HUES48 (cell line): Measurements from ENCODE around the gene PHRF1.
A peak's percentile ranks its signal among the peaks of the same experiment; 100 is the strongest.

ENCODE experiments used
- H3K27ac ChIP-seq: one replicate; pipeline ENCODE4 v1.7.0; 2013; ENCODE audit warnings: low read depth, low read length, inconsistent platforms
- H3K27me3 ChIP-seq: 2 replicates; pipeline ENCODE4 v1.6.1; 2013; ENCODE audit warnings: mild to moderate bottlenecking, low read length; ENCODE audit not compliant: control insufficient read depth, insufficient read depth
- H3K36me3 ChIP-seq: 2 replicates; pipeline ENCODE4 v1.6.1; 2013; ENCODE audit warnings: low read length; ENCODE audit not compliant: control insufficient read depth, insufficient read depth
- H3K4me1 ChIP-seq: 2 replicates; pipeline ENCODE4 v1.6.1; 2013; ENCODE audit warnings: mild to moderate bottlenecking, low read length; ENCODE audit not compliant: control insufficient read depth, insufficient read depth
- H3K4me3 ChIP-seq: 2 replicates; pipeline ENCODE4 v1.5.1; 2013; ENCODE audit warnings: mild to moderate bottlenecking, low read depth, low read length
- H3K9ac ChIP-seq: 2 replicates; pipeline ENCODE4 v1.6.1; 2013; ENCODE audit warnings: mild to moderate bottlenecking, low read depth, low read length, moderate library complexity
- H3K9me3 ChIP-seq: 2 replicates; pipeline ENCODE4 v1.6.1; 2013; ENCODE audit warnings: low read length; ENCODE audit not compliant: control insufficient read depth, insufficient read depth

PHRF1 gene

DNA sequence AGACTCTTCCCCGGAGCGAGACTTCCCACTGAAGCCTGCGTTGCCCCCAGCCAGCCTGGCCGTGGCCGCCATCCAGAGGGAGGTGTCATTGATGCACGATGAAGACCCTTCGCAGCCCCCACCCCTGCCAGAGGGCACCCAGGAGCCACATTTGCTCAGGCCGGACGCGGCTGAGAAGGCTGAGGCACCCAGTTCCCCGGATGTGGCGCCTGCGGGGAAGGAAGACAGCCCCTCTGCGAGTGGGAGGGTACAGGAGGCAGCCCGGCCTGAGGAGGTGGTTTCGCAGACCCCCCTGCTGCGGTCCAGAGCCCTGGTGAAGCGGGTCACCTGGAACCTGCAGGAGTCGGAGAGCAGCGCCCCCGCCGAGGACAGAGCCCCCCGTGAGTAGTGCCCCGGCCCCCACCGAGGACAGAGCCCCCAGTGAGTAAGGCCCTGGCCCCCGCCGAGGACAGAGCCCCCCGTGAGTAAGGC, 33.1 kb downstream of the PHRF1 start:
- H3K27me3 ChIP-seq, result no peaks in the 10 kb centered on the region
- no peaks in the 10 kb centered on the region for H3K4me1 ChIP-seq
- H3K27ac ChIP-seq, result no peak overlapping the region
- no peaks in the 10 kb centered on the region for H3K9me3 ChIP-seq
- no peak overlapping the region for H3K4me3 ChIP-seq
- H3K9ac ChIP-seq, result no peak overlapping the region
- peaks cover 91% of the 10 kb centered on the region for H3K36me3 ChIP-seq

DNA sequence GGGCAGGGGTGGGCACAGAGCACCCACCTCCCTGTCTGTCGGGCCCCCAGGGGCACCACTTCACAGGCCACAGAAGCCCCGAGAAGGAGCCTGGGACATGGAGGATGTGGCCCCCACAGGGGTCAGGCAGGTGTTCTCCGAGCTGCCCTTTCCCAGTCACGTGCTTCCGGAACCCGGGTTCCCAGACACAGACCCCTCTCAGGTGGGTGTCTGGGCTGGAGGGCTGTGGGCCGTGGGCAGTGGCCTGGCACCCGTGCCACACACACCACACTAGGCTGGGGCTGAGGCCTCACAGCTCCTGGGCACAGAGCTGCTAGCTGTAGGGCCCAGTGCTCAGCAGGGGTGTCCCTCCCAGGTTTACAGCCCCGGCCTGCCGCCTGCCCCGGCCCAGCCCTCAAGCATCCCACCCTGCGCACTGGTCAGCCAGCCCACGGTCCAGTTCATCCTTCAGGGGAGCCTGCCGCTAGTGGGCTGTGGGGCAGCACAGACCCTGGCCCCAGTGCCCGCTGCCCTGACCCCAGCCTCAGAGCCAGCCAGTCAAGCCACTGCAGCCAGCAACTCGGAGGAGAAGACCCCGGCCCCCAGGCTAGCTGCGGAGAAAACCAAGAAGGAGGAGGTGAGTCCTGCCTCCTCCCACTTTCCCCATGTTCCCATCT, 34.0 kb downstream of the PHRF1 start:
- Histone ChIP-seq H3K36me3 (peaks cover 85% of the 10 kb centered on the region), H3K9me3 (no peaks in the 10 kb centered on the region), H3K27ac (no peak overlapping the region), H3K4me1 (no peaks in the 10 kb centered on the region), H3K27me3 (no peaks in the 10 kb centered on the region), H3K9ac (no peak overlapping the region), H3K4me3 (no peak overlapping the region)

DNA sequence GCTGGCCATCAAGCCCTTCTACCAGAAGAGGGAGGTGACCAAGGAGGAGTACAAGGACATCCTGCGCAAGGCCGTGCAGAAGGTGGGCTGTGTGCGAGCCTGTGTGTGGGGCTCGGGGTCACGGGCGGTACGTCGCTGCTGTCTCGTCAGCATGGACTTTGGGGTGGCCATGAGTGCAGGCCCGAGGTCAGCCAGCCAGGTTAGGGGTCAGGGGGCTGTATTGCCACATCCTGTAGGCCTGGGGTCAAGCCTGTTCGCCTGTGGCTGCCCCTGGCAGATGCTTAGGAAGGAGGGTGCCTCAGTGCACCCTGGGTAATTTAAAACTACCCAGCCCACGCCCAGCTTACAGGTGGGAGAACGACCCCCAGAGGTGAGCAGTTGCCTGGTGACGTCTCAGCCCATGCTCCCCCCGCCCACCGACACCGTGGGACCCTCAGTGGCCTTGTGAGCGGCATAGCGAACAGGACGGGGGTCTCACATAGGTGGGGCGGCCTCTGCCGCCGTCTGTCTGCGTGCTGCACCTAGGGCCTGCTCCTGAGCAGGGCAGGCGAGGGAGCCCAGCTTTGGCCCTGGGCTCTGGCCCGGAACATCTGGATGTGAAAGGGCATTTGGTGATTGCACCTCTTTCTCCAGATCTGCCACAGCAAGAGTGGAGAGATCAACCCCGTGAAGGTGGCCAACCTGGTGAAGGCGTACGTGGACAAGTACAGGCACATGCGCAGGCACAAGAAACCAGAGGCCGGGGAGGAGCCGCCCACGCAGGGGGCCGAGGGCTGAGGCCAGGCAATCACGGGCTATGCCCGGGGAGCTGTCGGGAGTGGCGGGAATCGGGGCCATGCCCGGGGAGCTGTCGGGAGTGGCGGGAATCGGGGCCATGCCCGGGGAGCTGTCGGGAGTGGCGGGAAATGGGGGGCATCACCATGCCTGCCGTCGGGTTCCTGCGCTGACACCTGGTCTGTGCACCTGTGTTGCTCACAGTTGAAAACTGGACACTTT, 35.0 kb downstream of the PHRF1 start:
- no peaks in the 10 kb centered on the region for H3K9me3 ChIP-seq

DNA sequence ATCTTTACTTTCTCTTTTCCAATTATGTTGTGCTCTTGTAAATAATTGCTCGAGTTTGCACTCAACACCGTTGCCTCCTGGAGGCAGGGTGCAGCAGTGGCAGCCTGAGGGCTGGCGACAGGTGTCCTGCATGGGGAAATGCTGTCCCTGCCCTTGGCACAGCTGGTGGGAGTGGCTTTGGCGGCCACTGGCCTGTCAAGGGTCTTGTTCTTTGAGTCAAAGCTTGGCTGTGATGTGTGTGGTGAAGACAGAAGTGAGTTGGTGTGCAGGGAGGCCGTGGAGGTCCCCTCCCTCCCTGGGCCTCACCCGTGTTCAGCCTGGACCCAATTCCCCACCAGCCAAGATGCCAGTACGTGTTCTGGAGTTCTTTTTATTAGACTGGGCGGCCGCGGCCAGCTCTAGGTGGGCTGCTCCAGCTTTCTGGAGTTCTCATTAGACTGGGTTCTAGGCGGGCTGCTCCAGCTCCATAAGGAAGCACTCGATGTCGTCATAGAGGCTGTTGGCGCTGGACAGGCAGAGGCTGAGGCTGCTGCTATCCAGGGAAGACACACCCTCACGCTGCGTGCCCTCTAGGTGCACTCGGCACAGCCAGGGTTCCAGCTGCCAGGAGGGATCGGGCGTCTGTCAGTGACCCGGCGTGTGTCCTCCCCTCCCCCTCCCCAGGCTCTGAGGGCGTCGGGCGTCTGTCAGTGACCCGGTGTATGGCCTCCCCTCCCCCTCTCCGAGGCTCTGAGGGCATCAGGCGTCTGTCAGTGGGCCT, 36.1 kb downstream of the PHRF1 start:
- peaks cover 64% of the 10 kb centered on the region for H3K36me3 ChIP-seq
- no peaks in the 10 kb centered on the region for H3K9me3 ChIP-seq
- H3K4me1 ChIP-seq, result no peaks in the 10 kb centered on the region
- H3K9ac ChIP-seq, result no peak overlapping the region
- H3K27me3 ChIP-seq, result no peaks in the 10 kb centered on the region
- no peak overlapping the region for H3K4me3 ChIP-seq
- peak overlapping the region; percentile 18 for H3K27ac ChIP-seq

More for the DNA sequence above, 35.0 kb downstream of the PHRF1 start:
- Histone ChIP-seq H3K4me3 (no peak overlapping the region), H3K9ac (no peak overlapping the region), H3K27ac (peak overlapping the region; percentile 5), H3K4me1 (no peaks in the 10 kb centered on the region), H3K36me3 (peaks cover 75% of the 10 kb centered on the region), H3K27me3 (no peaks in the 10 kb centered on the region)

DNA sequence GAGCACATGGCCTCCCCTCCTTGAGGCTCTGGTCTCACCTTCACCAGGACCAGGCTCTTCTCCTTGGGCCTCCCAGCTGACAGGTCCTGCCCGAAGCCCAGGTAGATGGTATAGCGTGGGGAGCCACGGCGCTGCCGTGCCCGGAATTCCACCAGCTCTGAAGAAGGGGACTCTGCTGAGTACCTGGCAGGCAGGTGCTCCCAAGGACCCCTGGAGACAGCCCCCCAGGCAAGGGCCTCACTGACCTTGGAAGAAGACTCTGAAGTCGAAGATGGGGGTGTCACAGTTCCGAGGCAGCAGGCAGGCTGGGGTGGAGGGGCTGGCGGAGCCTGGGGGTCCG, 36.7 kb downstream of the PHRF1 start:
- Histone ChIP-seq H3K4me1 (no peaks in the 10 kb centered on the region), H3K9ac (no peak overlapping the region), H3K27ac (peak overlapping the region; percentile 40), H3K36me3 (peaks cover 59% of the 10 kb centered on the region), H3K9me3 (no peaks in the 10 kb centered on the region), H3K4me3 (no peak overlapping the region), H3K27me3 (no peaks in the 10 kb centered on the region)

DNA sequence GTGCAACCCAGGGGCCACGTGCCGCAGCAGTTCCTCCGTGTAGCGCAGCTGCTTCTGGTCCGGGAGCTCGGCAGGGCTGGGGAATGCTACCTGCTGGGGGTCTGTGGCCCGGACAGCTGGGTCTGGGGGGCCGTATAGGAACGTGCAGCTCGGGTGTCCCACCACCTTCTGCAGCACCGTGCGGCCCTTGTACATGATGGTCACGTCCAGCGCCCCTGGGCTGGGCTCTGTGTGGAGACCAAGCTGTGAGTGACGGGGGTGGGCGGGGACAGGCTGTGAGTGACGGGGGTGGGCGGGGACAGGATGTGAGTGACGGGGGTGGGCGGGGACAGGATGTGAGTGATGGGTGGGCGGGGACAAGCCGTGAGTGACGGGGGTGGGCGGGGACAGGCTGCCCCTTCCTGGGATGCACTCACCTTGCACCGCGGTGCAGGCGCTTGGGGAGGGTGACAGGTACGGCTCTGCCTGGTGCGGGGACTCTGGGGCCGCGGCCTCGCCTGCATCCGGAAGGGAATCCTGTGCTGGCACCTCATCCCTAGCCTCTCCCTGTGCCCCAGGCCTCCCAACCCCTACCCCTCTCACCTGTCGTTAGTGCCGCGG, 37.2 kb downstream of the PHRF1 start:
- Histone ChIP-seq H3K9ac (no peak overlapping the region), H3K27ac (peak overlapping the region; percentile 40), H3K4me1 (no peaks in the 10 kb centered on the region), H3K27me3 (no peaks in the 10 kb centered on the region), H3K4me3 (no peak overlapping the region), H3K9me3 (no peaks in the 10 kb centered on the region), H3K36me3 (peaks cover 54% of the 10 kb centered on the region)

DNA sequence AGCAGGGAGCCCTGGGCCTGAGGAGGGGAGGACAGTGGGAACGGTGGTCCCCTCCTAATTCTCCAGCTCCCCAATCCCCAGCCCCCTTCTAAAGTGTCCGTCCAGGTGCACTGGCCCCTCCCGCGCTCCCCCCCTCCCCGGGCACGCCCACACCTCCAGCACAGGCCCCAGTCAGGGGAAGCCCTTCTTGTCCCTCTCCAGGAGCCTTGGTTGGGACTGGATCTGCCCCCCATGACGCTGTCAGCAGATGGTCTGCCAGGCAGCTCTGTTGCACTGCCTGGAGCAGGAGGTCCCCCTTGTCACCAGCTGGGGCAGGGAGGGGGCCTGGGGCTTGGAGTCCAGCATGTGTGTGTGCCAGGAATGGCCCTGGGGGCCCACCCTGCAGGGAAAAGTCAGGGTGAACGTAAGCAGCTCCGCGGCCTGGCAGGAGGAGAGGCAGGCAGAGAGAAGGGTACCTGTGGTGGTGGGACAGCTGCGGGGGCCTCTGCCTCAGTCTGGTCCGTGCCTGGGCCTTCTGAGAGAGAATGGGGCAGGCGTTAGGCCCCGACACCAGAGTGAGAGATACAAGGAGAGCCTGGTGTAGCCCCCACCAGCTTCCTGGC, 37.9 kb downstream of the PHRF1 start:
- peaks cover 47% of the 10 kb centered on the region for H3K36me3 ChIP-seq
- no peak overlapping the region for H3K9ac ChIP-seq
- H3K4me1 ChIP-seq, result no peaks in the 10 kb centered on the region
- no peak overlapping the region for H3K4me3 ChIP-seq
- H3K9me3 ChIP-seq, result no peaks in the 10 kb centered on the region
- no peaks in the 10 kb centered on the region for H3K27me3 ChIP-seq
- peak overlapping the region; percentile 5 for H3K27ac ChIP-seq

DNA sequence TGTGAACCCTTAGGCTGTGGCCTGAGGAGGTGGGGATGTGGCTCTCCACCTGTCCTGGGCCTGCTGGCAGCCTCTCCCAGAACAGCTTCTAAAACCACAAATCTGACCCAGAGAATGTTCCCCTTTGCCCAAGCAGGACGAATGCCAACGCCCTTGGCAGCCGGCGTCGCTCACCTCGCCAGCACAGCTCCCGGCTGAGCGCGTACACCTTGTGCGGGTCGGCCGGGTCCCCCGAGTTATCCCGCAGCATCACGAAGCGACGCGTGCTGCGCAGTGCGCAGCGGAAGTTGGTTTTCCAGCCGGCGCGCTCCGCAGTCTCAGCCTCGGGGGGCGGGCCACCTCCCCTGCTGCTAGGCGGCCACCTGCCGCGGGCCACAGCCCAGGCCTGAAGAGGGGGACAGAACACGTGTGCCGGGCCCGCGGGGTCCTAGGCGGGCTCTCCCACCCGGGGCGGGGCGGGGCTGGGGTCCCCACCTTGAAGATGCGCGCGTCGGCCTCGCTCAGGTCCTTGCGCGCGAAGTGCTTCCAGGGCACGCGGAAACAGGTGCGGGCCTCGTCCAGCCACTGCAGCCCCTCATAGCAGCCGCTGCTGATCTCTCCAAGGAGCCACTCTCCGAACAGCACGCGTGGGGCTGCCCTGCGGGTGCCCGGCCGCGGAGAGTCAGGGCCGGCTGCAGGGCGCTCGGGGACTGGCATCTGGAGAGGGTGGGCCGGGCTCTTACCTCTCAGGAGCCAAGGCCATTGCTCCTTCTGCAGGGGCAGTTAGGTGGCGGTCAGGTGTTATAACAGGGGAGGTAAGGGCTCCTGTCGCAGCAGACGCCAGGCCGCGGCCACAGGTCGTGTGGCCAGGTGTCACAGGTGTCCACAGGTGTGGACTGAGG, 38.6 kb downstream of the PHRF1 start:
- Histone ChIP-seq H3K27me3 (no peaks in the 10 kb centered on the region), H3K4me3 (peak overlapping the region; percentile 81), H3K27ac (peak overlapping the region; percentile 93), H3K36me3 (peaks cover 40% of the 10 kb centered on the region), H3K9me3 (no peaks in the 10 kb centered on the region), H3K4me1 (no peaks in the 10 kb centered on the region), H3K9ac (peak overlapping the region; percentile 58; the same call in 1 of the 2 replicates)

DNA sequence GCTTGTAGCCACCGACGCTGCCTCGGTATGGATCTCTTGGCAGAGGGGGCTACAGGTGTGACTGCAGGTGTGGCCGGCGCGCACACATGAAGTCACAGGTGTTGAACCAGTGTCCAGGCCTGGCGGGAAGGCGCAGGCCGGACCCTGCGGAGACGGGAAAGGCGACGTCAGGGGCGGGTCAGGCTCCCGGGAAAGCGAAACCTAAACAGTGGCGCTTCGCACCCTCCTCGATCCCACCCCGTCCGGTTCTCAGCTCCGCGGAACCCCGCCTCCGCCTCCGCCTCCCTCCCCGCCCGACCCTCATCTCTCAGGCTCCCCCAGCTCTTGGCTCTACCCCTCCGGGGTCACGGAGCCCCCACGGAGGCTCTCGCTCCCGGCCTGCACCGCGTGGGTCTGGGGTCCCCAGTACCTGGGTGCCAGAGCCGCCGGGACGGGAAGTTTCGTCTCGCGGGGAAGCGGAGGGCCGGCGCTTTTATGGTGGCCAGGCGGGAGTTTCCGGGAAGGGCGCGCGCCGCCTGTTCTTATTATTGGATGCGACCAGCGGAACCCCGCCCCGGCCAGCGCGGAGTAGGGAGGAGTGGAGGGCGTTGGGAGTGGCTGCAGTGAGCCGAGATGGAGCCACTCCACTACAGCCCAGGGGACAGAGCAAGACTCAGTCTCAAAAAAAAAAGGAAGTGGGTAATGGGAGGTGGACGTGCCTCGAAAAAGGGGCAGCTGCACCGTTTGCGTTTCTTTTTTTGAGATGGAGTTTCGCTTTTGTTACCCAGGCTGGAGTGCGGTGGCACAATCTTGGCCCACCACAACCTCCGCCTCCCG, 39.4 kb downstream of the PHRF1 start, which contains the start of gene IRF7:
IRF7 (minus strand) TSS at position 447 of the 816 bp plus-strand sequence. CDS start 586 bp downstream, outside the sequence.
- peak within 1 kb of the TSS; percentile 93 for H3K27ac ChIP-seq
- peak within 1 kb of the TSS; percentile 81 for H3K4me3 ChIP-seq
- H3K4me1 ChIP-seq, result no peaks in the 10 kb centered on the region
- peaks cover 31% of the 10 kb centered on the region for H3K36me3 ChIP-seq
- H3K9ac ChIP-seq, result peak within 1 kb of the TSS; percentile 79
- no peaks in the 10 kb centered on the region for H3K9me3 ChIP-seq
- H3K27me3 ChIP-seq, result no peaks in the 10 kb centered on the region
